ENCODE data around the gene SLC49A3.

DNA sequence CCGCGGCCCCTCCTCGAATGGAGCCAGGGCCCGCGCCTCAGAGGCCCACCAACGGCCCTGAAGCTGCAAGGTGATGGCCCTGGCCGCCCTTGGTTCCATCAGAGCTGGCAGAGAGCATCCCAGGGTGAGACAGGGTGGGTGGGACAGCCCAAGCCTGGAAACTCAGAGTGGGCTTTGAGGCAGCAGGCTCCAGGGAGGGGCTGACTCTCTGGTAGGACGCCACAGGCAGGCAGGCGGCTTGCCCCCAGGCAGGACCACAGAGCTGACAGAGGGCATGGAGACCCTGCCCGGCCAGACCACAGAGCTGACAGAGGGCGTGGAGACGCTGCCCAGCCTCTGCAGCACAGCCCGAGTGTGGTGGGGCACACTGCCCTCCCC is 9.9 kb downstream of the SLC49A3 start:
- TF ChIP-seq, protein P1, sequence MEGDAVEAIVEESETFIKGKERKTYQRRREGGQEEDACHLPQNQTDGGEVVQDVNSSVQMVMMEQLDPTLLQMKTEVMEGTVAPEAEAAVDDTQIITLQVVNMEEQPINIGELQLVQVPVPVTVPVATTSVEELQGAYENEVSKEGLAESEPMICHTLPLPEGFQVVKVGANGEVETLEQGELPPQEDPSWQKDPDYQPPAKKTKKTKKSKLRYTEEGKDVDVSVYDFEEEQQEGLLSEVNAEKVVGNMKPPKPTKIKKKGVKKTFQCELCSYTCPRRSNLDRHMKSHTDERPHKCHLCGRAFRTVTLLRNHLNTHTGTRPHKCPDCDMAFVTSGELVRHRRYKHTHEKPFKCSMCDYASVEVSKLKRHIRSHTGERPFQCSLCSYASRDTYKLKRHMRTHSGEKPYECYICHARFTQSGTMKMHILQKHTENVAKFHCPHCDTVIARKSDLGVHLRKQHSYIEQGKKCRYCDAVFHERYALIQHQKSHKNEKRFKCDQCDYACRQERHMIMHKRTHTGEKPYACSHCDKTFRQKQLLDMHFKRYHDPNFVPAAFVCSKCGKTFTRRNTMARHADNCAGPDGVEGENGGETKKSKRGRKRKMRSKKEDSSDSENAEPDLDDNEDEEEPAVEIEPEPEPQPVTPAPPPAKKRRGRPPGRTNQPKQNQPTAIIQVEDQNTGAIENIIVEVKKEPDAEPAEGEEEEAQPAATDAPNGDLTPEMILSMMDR (IDR thresholded peaks at IDR 0.05), result no peak
- TF ChIP-seq EZH2 (IDR thresholded peaks at IDR 0.05), result no peak
